HL-60/S4 treated with phorbol 12-myristate 13-acetate at 8.2 ng/mL for 4 days and 3 days (cell line): ENCODE results near the gene TFE3.

Experiments used
- in situ Hi-C: fragments of 300-500 bp; cut with MboI; formaldehyde crosslinking; loops from 2 replicates; pipeline ENCODE4 v1.15.0; 2022; ENCODE audit warnings: low sequenced_read_pairs

Gene TFE3

DNA sequence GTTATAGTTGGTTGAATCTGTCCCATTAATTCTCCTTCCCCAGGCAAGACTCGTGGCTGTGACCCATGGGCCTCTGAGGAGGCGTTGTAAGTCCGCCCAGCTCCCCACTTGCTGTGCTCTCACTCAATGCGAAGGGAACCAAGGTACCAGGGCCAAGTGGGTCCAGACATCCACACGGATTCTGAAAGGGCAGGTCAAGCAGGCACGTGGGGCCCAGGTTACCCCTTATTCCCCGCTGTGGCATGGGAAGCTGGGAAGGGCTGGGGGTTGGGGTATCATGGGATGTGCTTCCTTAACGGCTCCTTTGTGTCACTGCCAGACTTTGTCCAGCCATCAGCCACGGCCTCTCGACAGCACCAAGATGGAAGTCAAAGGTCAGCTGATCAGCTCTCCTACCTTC, 18.8 kb upstream of the TFE3 start:
- in situ Hi-C loops: no loop called here

DNA sequence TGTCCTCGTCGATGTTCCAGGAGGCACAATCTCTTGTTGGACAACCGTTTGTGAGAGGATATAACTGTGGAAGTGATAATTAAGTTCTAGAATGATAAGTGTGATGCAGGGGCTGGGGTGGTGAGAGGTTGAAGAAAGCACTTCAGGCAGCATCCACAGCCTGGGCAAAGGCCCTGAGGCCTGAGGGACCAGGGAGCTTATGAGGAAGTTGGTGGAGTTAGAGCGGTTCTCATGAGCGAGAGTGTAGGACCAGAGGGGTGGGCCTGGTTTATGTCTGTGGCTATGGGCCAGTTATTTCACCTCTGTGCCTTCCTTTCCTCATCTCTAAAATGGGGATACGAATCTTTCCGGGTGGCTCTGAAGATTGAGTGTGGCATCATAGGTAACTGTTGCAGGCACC, 18.3 kb upstream of the TFE3 start:
- in situ Hi-C loops: no loop called here

DNA sequence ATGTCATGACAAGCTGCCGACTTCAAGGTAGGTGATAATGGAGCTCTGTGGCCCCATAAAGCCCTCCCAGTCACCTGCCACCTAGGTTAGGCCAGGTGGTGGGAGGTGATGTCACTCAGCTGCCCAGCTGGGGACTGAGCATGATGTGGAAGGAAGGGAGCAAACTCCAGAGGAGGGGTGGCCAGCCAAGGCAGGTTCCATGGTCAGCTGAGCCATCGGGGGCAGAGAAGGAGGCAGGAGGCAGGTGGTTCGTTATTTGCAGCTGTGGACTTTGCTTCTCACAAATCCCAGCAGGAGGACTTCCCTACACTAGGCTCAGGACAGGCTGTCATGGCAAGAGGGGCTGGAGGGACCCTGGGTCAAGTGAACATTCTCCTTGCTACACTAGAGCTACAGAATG, 17.8 kb upstream of the TFE3 start:
- in situ Hi-C loops: no loop called here

DNA sequence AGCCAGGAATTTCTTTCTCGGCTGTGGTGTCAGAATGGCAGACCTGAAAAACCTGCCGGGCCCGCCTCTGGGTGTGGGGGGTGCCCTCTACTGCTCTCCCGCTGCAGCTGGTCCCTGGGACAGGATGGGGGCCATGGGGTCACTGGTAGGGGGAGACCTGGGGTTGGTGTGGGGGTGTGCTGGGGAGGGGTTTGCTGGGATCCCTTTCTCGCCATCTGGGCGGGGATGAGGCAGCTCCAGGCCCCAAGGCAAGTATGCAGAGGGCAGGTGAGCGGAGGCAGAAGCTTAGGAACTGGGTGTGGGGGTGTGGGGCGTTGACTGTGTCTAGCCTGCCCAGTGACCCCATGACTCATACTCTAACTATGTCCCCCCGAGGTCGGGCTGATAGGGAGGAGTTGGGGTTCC, 16.5 kb upstream of the TFE3 start:
- in situ Hi-C loops: no loop called here

DNA sequence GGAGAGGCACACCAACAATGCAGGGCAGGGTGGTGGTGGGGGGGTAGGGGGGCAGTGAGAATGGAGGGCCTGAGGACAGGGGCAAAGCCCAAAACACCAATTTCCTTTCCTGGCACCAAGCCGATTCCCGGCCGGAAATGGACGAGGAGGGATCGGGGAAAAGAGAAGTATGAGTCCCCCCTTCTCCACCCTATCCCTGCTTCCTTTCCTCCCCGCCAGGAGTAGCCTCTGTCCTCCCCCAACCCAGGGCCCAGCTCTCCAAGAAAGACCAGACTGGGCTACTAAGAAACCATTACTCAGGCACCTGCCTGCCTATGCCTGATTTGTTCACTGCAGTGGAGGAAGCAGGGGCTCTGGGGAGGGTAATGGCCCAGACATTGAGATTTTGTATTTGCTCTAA, 16.0 kb upstream of the TFE3 start:
- in situ Hi-C loops: no loop called here

DNA sequence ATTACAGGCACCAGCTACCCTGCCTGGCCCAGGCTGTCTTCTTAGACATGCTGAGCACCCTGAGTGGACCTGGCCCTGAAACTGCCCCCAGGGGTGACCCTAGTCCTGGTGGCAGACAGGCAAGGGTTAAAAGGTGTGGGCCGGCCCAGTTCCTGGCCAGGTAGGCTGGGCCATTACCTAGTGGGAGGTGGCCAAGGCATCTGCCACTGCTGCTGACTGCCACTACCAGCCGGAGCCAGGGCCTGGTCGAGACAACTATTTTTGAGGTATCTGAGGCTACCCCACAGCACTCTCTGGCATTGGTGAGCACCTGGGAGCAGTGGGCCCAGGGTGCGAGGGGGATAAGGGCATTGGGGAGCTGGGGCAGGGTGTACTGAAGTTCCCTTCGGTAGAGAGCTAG, 15.6 kb upstream of the TFE3 start, which contains the start of gene CCDC120:
Gene CCDC120 (plus strand): TSS at position 206 of the 400 bp plus-strand sequence. CDS start 3,043 bp downstream, outside the sequence.
- in situ Hi-C loops: no loop called here

DNA sequence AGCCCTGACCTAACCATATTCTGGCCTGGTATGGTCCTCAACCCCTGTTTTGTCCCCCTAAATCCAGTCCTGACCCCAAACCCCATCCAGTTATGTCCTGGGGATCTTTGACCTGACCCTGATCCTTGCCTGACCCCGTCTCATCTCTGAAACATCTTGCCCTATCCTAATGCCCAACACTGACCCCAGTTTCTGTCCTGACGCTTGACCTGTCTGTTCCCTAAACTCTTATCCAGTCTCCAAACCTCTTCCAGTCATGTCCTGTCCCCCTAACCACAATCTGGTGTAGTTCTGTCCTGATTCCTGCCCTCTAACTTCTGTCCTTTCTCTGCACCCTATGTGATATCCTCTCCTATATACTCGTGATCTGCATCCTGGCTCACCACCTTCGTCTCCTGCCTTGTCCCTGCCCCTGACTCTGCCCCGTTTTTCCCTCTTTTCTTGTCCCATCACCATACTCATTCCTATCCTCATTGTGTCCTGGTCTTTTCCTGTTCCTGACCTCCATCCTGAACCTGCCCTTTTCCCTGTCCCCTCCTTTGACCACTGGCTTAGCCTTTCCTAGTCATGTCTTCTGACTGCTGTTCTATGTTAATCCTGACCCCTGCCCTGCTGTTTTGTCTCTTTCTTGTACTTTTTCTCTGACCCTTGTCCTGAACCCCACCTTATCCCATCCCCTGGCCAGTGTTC, 11.1 kb upstream of the TFE3 start:
- in situ Hi-C loops: no loop called here

DNA sequence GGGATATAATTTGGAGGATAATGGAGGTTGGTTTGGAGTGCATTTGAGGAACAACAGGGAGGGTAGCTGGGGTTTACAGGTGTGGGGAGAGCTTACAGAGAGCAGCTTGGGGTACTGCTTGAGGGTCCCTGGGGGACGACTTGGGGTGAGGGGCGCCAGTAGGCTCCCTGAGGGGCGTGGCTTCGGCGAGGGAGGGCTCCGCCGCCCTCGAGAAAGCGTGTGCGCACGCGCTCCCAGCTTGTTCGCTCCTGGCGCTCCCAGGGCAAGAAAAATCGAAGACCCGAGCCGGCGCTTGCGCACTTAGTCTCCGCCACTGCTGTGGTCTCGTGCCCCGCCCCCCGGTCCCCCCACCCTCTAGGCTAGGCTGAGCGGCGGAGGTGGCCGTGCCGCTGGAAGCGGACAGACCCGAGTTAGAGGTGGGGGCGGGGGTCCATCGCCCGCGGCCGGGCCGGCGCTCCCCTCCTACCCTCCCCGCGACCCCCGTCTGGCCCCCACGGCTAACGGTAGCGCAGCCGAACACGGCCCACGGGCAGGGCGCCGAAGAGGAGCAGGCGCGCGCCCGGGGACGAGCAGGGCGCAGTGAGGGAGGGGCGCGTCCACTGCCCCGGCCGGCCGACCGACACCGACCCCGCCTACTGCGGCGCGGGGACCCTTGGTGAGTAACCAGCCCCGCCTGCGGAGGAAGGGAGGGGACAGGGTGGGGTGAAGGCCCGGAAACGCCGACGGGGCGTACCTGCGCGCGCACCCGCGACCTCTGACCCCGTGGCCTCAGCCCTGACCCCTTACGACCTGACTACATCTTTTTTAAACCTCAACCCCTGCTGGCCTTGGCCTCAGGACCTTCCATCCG, 10.3 kb upstream of the TFE3 start:
- in situ Hi-C loops: no loop called here

DNA sequence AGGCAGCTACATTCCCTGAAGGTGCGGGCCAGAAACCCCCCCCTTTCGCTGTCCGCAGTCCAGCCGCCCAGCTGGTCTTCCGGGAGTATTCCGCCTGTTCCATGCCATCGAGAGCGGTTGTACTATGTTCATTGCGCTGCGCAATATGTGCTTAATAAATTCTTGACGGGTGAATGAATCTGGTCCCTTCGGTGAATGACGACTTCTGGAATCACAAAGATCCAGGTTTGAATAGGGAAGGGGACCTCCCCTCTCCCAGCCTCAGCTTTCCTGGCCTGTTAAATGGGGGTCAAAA, 777 bp upstream of the TFE3 start:
- in situ Hi-C loops: no loop called here

DNA sequence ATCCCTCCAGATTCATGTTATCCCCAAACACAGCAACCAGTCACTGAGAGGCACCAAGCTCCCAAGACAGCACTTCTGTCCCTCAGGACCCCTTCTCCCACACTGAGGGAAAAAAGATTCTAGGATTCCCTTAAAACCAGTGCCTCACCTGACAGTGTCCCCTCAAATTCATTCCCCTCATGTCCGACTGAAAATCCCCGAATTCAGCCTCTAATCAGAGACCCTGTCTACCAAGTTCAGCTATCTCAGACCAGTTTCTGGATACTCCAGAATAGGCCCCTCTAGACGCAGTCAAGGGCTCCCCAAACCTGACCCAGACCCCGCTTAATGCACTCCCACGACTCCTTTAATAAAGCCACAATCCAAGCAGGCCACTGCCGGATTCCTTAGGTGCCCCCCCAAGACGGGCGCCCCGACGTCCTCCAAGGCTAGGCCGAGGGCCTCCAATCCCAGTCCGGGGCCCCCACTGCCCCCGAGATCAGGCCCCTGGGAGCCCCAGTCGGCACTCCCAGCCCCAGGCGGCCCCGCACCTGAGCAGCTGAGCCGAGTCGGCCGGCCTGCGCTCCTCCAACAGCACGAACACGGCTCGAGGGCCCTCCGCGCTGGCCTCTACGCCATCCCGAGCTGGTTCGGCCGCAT, 457 bp downstream of the TFE3 start:
- in situ Hi-C loops: no loop called here

DNA sequence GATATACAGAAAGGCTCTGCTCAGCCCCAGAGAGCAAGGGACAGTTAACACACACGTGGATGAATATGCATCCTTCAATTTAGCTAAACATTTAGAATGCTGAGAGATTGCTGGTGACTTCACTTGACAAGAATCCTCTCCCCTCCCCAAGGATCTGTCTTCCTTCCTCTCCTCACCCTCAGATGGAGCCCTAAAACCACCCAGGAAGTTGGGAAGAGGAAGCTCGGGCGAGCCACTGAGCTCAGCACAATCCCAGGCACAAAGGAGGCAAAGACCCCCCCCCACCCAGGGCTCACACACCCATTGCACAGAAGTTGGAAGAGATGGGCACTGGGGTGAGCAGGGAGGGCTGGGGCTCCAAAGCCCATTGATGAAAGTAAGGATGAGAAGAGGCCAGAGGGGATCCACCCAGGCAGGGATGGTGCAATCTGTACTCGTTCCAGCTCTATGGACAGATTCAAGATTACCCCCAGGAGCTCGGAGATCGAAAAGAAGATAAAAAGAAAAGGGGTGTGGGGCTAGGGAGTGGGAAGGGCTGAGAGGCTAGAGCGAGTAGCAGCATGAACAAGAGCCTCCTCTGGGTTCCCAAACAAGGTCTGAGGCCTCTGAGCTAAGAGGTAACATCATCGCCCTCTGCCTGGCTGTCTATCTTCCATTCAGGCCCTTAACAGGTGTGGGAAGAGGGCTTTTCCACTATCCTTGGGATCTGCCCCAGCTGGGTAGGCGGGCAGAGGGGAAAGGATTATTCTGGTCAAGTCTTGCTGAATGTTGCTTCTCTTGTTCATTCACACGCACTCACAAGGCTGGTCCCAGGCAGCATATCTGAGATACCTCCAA, 1.2 kb downstream of the TFE3 start:
- in situ Hi-C loops: no loop called here

DNA sequence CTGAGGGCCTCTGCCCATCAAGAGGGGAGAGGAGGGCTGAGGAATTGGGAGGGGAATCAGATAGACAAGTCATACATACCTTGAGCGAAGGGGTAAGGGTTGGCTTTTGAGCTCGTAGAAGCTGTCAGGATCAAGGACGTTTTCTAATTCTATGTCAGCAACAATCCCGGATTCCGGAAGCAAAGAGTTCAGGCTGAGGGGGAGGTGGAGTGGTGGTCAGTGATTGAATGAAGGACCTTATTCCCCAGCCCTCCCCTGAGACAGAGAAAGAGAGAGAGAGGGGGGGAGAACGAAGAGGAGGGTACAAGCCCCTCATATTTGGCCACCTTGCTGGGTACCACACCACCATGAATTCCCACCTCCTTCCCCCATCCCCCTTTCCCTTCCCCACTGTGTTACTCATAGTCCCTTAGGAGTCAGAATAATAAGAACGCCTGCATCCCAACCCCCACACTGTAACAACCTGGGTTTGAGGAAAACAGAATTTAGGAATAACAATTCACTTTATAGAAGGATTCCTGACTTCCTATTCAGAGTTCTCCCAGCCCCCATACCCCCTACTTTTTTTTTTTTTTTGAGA, 2.7 kb downstream of the TFE3 start:
- in situ Hi-C loops: no loop called here

DNA sequence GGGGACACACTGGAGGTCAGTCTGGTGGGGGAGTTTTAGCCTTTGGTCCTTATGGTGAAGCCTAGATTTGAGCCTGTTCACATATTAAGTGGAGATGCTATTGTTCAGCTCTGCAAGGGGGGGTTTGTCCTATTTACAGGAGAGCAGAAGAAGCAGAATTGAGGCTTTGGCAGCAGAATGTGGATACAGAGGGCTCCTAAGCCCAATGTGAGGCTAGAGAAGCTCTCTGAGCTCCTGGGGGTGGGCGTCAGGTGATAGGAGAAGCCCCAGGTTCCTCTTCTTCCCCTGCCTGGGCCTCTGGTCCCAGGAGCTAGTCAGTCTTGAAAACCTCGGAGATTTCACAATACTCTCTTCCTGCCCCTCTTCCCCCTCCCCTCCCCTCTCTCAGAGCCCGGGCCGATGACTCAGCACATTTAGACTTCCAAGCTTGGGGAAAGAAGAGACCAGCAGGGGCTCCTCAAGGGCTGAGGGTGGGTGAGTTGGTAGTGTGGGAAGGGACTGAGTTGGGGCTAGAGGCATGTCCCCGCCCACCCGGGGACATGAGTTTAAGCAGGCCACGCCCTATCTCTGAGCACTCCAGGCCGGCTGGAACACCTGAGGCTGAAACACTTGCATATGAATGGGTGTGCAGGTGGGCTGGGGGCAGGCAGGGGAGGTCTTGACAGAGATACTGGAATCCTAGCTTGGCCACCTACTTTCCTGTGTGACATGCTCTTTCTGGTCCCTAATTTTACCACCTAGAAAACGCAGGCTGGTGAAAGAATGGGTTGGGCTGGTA, 3.4 kb downstream of the TFE3 start:
- in situ Hi-C loops: no loop called here

DNA sequence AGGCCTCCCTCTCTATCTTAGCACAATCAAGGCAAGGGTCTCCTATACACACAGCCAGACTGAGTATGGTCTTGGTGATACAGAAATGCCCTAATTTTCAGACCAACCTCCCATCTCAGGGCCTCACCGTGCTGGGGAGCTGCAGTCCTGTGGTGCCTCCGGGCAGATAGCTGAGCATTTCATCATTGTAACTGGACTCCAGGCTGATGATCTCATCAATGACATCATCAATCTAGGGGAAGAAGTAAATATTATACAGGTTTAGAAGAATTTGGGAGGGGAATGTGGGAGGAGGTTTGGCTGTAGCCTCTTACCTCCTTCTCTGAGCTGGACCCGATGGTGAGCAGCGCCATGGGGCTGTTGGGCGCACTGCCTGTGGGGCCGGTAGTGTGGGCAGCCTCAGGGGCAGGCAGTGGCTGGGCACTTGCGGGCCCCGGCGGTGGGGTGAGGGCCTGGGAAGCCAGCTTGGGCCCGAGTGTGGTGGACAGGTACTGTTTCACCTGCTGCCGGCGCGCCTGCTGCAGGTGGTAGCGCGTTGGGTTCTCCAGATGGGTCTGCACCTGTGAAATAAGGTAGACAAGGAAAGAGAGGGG, 5.2 kb downstream of the TFE3 start:
- in situ Hi-C loops: no loop called here

DNA sequence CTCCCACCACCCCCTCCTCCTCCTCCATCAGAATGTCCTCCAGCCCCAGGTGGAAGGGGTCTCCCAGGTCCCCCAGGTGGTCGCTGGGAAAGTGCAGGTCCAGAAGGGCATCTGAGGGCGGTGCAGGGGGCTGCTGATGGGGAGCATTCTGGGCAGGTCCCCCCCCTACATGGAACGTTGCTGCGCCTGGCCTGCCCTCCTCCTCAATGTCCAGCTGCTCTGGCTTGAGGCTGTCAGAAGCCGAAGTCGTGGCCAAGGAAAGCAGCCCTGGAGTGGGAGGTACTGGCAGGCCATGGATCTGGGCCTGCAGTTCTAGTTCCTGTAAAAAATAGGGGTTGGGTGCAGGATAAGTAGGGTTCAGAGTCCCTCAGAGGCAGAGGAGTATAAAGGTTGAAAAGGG, 12.9 kb downstream of the TFE3 start:
- in situ Hi-C loops: no loop called here

DNA sequence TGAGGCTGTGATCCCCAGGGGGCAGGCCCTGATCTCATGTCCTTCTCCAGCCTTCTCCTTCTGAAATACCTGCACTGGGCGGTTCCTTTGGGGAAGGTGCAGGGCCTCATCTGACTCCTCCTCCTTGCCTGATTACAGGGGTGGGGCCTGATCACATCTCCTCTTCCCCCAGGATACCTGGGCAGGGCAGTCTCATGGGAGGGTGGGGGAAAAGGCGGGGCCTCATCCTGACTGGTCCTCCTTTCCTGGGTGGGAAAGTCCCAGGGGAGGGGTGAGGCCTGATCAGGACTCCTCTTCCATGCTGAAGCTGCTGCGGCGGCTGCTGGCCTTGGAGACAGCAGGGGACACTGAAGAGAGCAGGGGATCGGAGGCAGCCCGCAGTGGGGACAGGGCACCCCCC, 13.3 kb downstream of the TFE3 start:
- in situ Hi-C loops: no loop called here

DNA sequence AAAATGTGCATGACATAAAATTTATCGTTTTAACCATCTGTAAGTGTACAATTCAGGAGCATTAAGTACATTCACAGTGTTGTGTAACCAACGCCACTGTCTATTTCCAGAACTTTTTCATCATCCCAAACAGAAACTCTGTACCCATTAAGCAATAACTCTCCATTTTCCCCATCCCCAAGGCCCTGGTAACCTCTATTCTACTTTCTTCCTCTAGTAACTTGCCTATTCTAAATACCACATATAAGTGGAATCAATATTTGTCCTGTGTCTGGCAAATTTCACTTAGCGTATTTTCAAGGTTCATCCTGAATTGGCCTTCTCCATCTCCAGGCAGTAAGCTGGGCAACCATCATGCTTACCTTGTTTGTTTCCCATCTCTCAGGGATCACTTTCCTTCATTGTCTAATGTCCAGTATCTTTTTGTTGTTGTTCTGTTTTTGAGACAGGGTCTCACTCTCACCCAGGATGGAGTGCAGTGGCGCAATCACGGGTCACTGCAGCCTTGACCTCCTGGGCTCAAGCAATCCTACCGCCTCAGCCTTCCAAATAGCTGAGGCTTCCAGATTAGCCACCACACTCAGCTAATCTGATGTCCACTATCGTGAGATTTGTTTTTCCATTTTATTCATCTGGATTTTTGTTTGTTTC, 23.4 kb downstream of the TFE3 start:
- in situ Hi-C loops: no loop called here

DNA sequence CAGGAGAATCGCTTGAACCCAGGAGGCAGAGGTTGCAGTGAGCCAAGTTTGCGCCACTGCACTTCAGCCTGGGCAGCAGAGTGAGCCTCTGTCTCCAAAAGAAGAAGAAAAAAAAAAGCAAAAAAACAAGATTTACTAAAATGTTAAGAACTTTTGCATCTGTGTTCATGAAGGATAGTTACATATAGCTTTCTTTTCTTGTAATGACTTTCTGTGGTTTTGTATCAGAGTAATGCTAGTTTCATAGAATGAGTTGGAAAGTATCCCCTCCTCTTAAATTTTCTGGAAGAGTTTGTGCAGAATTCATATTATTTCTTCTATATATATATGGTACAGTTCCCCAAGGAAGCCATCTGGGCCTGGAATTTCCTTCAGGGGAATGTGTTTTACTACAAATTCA, 24.1 kb downstream of the TFE3 start:
- in situ Hi-C loops: no loop called here

DNA sequence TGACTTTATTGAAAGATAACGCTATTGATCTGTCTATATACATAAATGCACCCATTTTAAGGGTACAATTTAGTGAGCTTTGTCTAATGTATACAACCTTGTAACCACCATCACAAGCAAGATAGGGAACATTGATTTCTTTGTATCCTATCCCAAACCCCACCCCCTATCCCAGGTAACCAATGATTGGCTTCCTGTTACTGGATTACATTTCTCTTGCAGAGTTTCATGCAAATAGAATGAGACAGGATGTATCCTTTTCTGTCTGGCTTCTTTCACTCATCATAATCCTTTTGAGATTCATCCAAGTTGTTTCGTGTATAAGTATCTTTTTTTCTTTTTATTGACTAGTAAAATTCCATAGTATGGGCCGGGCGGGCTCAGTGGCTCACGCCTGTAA, 39.5 kb downstream of the TFE3 start:
- in situ Hi-C loops: no loop called here
